8988T (cell line): ENCODE measurements around the gene HMCN1.
"Not testable (repeated sequence)": the region's sequence is repeated elsewhere in the genome, so short reads cannot be mapped to it uniquely, and the experiment has no call there.

Source experiments
- DNase-seq: peaks from one replicate; pipeline ENCODE4 v3.0.0; 2011

Gene HMCN1

GRCh38 chr1:186104459-186104858 is 370.3 kb downstream of the HMCN1 start:
- DNase-seq = no peak

GRCh38 chr1:186112280-186112679 is 378.1 kb downstream of the HMCN1 start:
- no peak for DNase-seq

- DNase-seq = no peak
Observed at GRCh38 chr1:186113461-186113860, 379.3 kb downstream of the HMCN1 start.

DNA sequence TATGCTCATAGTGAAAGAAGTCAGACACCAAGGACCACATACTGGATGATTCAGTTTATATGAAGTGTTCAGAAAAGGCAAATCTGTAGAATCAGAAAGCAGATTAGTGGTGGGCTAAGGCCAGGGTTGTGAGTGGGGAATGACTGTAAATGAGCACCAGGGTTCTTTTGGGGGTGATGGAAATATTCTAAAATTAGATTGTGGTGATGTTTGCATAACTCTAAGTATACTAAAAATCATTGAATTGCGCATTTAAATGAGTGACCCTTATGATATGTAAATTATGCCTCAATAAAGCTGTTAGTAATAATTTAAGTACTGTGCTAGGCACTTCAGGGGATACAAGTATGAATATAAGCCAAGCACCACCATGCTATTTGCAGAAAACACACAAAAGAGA is 384.5 kb downstream of the HMCN1 start:
- DNase-seq = no peak

DNA sequence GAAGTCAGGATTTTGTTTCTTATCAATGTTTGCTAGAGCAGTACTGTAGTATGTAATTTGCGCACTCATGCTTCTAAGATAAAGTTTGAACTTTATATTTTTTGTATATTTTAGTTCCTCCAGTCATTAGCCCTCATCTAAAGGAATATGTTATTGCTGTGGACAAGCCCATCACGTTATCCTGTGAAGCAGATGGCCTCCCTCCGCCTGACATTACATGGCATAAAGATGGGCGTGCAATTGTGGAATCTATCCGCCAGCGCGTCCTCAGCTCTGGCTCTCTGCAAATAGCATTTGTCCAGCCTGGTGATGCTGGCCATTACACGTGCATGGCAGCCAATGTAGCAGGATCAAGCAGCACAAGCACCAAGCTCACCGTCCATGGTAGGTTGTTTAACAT is 388.6 kb downstream of the HMCN1 start:
- DNase-seq = no peak

- DNase-seq = no peak
Observed at GRCh38 chr1:186125035-186125434, 390.8 kb downstream of the HMCN1 start.

- DNase-seq = no peak
Observed at GRCh38 chr1:186125511-186125910, 391.3 kb downstream of the HMCN1 start.

DNA sequence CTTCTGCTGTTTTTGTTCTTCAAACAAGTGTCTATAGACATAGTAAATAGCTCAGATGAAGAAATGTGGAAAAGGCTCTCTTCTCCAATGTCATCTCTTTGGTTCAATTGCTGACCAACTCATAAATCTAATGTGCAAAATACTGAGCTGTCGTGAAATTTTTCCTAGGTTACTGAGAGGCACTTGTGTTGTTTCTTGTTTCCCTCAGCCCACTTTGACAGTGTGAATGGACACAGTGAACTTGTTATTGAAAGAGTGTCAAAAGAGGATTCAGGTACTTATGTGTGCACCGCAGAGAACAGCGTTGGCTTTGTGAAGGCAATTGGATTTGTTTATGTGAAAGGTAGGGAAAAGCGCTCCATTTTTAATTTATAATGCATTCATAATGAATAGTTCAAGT is 395.6 kb downstream of the HMCN1 start:
- DNase-seq = no peak

DNA sequence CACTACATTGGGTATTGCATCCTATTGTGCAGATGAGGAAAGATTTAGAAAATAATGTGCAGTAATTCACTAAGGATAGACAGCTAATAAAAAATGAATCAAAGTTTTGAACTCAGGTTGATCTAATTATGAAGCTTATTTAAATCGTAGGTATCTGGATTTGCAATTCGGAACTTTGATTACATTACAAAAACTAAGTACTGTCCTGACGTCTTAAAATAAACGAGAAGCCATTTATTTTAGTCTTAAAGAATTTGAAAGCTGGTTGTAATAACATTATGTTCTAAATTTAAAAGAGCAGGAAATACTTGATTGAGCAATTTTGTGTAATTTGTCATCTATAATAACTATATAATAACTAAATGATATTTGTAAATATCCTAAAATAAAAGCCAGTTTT is 404.9 kb downstream of the HMCN1 start:
- DNase-seq = no peak

GRCh38 chr1:186139701-186140100 is 405.5 kb downstream of the HMCN1 start:
- no peak for DNase-seq

GRCh38 chr1:186142159-186142558 is 408.0 kb downstream of the HMCN1 start:
- no peak for DNase-seq

GRCh38 chr1:186142916-186143315 is 408.7 kb downstream of the HMCN1 start:
- DNase-seq = no peak

DNA sequence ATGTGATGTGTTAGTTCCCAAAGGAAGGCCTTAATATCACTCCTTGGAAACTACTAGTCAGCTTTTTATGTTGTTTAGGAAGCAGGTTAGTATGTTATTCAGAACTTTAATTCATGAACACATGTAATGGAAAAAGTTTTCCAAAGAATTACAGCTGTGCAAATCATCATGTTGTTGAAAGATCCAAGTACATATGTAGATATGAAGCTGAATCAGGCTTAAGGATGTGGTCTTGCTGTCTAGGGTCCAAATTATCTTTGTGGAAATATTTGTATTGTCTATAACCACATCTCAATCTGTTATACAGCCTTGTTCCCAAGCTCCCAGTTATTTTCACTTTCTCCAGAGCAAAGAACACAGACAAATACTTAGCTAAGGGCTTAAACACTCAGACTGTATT is 409.3 kb downstream of the HMCN1 start:
- no peak for DNase-seq

GRCh38 chr1:186144505-186144904 is 410.3 kb downstream of the HMCN1 start:
- DNase-seq = no peak

GRCh38 chr1:186146974-186147373 is 412.8 kb downstream of the HMCN1 start:
- no peak for DNase-seq

DNA sequence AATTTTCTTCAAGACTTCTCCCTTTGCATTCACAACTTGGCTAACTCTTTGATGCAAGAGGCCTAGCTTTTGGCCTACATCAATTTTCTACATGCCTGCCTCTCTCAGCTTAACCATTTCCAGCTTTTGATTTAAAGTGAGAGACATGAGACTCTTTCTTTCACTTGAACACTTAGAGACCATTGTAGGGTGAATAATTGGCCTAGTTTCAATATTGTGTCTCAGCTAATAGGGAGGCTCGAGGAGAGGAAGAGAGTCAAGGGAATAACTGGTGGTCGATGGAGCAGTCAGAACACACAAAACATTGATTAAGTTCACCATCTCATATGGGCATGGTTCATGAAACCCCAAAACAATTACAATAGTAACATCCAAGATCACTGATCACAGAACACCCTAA is 415.4 kb downstream of the HMCN1 start:
- no peak for DNase-seq

- no peak for DNase-seq
Observed at GRCh38 chr1:186152227-186152619, 418.0 kb downstream of the HMCN1 start.

DNA sequence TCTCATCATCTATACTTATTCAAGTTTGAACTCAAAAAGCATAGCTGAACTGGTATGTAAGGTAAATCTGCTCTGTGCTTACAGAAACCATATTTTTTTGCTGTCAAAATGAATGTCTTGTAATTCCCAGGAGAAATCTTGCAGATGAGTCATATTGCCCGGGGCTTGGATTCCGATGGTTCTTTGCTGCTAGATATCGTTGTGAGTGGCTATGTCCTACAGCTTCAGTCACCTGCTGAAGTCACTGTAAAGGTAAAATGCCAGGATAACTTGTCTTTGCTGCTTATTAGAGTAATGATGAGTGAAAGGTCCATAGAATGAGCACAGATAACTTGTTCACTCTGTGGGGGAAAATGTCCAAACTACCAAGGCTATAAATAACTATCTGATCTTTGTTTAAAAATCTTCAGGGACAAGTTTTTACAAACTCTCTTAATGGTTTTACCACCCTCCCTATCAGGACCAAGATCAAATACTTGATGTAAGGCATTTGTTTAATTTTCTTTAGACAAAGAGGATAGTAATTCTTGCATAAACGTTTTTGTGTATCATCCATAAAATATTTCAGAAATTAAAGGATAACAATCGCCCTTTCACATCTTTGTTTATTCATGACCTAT is 418.5 kb downstream of the HMCN1 start:
- no peak for DNase-seq

DNA sequence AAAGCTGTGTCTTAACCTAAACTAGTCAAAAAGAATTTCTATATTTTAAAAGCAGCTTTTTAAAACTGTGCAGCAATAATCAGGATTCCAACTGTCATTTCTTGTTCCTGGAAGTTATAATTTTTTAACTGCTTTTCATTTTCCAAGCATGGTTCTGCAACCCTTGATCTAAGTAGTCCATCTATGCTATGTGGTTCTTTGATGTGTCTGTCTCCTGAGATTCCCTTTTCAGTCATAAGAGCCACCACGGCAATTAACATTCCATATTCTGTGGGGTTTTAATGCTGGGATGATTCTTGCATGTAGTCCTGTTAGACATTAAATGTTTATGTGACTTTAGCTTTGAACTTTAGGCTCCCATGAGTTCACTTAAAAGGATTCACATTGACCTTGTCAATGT is 420.5 kb downstream of the HMCN1 start:
- no peak for DNase-seq

GRCh38 chr1:186155594-186155993 is 421.4 kb downstream of the HMCN1 start:
- DNase-seq = no peak

DNA sequence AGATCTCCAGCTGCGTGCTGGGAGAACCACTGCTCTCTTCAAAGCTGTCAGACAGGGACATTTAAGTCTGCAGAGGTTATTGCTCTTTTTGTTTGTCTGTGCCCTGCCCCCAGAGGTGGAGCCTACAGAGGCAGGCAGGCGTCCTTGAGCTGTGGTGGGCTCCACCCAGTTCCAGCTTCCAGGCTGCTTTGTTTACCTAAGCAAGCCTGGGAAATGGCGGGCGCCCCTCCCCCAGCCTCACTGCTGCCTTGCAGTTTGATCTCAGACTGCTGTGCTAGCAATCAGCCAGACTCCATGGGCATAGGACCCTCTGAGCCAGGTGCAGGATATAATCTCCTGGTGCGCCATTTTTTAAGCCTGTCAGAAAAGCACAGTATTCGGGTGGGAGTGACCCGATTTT is 428.7 kb downstream of the HMCN1 start:
- not testable (repeated sequence) for DNase-seq

- DNase-seq = no peak
Observed at GRCh38 chr1:186164773-186165172, 430.6 kb downstream of the HMCN1 start.

GRCh38 chr1:186165303-186165702 is 431.1 kb downstream of the HMCN1 start:
- DNase-seq = no peak

DNA sequence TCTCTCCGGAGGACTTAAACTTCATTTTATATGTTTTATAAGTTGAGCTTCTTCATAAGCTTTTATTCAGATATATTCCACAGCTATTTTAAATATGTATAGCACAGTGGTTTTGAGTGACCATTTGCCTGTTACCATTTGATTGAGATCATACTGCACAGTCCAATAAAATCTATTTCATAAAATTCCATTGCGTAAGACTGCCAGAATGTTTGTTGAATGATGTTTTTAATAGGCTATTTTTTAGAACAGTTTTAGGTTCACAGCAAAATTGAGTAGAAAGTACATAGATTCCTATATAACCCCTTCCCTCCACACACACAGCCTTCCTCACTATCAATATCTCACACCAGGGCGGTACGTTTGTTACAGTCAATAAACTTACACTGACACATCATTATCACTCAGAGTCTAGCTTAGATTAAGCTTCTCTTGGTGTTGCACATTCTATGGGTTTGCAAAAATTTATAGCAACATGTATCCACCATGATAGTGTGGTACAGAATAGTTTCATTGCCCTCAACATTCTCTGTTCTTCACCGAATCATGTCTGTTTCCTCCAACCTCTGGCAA is 433.0 kb downstream of the HMCN1 start:
- no peak for DNase-seq

- DNase-seq = no peak
Observed at GRCh38 chr1:186175588-186175987, 441.4 kb downstream of the HMCN1 start.
